ENCODE data around the gene RBM22. TPM values are rescaled to one million over a fixed set of nuclear protein-coding genes. Genes with fewer than 3 reads are reported as not detected.

The RBM22 gene
- total RNA-seq, 1 donor from 2014 or later: 35.6 TPM

- H3K4me3 ChIP-seq (ENCODE audit: low read depth, low read length): no peak overlapping the region
- DNase-seq (ENCODE audit: low read depth): no peak
- no peak for TF ChIP-seq CTCF (conservative IDR thresholded peaks at IDR 0.05; ENCODE audit: low read depth, low read length)
Measured at GRCh38 chr5:150731669-150732242, 30.9 kb upstream of the RBM22 start.

DNA sequence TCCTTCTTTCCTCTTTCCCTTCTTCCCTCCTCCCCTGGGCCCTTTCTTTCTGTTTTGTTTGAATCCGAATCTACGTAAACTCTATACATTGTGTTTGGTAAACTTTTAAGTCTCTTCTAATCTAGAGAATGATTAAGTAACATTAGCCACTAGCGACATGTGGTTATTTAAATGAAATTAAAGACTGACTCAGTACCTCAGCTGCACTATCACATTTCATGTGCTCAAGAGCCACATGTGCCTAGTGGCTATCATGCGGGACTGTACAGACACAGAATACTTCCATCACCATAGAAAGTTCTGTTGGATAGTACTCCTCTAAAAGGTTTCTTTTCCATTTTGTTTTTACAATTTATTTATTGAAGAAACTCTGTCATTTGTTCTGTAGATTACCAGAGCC lies 29.0 kb upstream of the RBM22 start:
- no peak for TF ChIP-seq CTCF (conservative IDR thresholded peaks at IDR 0.05; ENCODE audit: low read depth, low read length)
- no peak overlapping the region for H3K4me3 ChIP-seq (ENCODE audit: low read depth, low read length)
- DNase-seq (ENCODE audit: low read depth): no peak

GRCh38 chr5:150723845-150724244 lies 23.0 kb upstream of the RBM22 start:
- TF ChIP-seq CTCF (conservative IDR thresholded peaks at IDR 0.05; ENCODE audit: low read depth, low read length): no peak
- H3K4me3 ChIP-seq (ENCODE audit: low read depth, low read length): no peak overlapping the region
- DNase-seq (ENCODE audit: low read depth): no peak

GRCh38 chr5:150710165-150710564 lies 9.3 kb upstream of the RBM22 start:
- DNase-seq (ENCODE audit: low read depth): no peak
- TF ChIP-seq CTCF (conservative IDR thresholded peaks at IDR 0.05; ENCODE audit: low read depth, low read length): peak; percentile 44
- H3K4me3 ChIP-seq (ENCODE audit: low read depth, low read length): no peak overlapping the region

GRCh38 chr5:150706776-150707390 lies 6.0 kb upstream of the RBM22 start:
- H3K4me3 ChIP-seq (ENCODE audit: low read depth, low read length): no peak overlapping the region
- TF ChIP-seq CTCF (conservative IDR thresholded peaks at IDR 0.05; ENCODE audit: low read depth, low read length): no peak
- no peak for DNase-seq (ENCODE audit: low read depth)

DNA sequence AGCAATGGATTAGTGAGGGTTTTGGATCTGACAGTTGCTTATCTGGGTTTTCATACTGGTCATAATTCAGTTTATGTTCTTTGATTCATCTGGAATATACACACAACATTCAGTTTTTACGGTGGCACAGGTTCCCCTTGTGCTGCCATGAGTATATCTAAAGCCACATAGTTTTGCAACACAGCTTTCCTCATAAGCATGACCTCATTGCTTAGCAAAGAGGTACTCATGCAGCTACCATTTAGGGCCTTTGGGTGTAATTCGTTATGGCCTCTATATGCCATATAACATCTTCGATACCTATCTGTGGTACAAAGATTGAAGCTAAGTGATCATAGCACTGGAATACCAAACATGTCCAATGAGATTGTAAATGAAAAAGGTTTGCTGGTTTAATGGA lies 2.9 kb upstream of the RBM22 start:
- no peak for TF ChIP-seq CTCF (conservative IDR thresholded peaks at IDR 0.05; ENCODE audit: low read depth, low read length)
- no peak for DNase-seq (ENCODE audit: low read depth)
- no peak overlapping the region for H3K4me3 ChIP-seq (ENCODE audit: low read depth, low read length)

- H3K4me3 ChIP-seq (ENCODE audit: low read depth, low read length): peak overlapping the region; percentile 97
- no peak for TF ChIP-seq CTCF (conservative IDR thresholded peaks at IDR 0.05; ENCODE audit: low read depth, low read length)
- DNase-seq (ENCODE audit: low read depth): no peak
Measured at GRCh38 chr5:150700246-150700593, 642 bp downstream of the RBM22 start.
